ENCODE results near the gene C3orf80. TPM values are rescaled to one million over a fixed set of nuclear protein-coding genes. Genes with fewer than 3 reads are reported as not detected.

Gene C3orf80
- total RNA-seq, 1 donor from 2014 or later = 0.10 TPM

Other genes with a start within 250 kb of the C3orf80 start
- not detected for gene IL12A, start 236.6 kb upstream of the C3orf80 start, total RNA-seq
- 6.3 TPM for gene IFT80, start 173.8 kb downstream of the C3orf80 start, total RNA-seq
- 12.0 TPM for gene SMC4, start 174.2 kb downstream of the C3orf80 start, total RNA-seq
- 0.25 TPM for gene TRIM59, start 224.4 kb downstream of the C3orf80 start, total RNA-seq